GM18951 (cell line): ENCODE measurements around the gene CBLIF.
"Not testable (repeated sequence)": the region's sequence is repeated elsewhere in the genome, so short reads cannot be mapped to it uniquely, and the experiment has no call there.

Experiments
- POLR2A ChIP-seq: IDR thresholded peaks from 4 replicates; pipeline ENCODE4 v1.6.1; 2011; ENCODE audit warnings: mild to moderate bottlenecking; ENCODE audit not compliant: insufficient read length, insufficient read depth; ENCODE audit errors: extremely low read depth
- in situ Hi-C: fragments of 300-500 bp; cut with MboI; formaldehyde crosslinking; loops from one replicate; pipeline ENCODE4 v1.12.0; 2022; ENCODE audit warnings: low sequenced_read_pairs, mixed read lengths, inconsistent platforms; ENCODE audit not compliant: unreplicated experiment

The CBLIF gene

GRCh38 chr11:59845399-59845798, at the start of gene CBLIF:
Gene CBLIF, minus strand, starts transcription at chr11:59845499. Its CDS starts 46 bp downstream, at chr11:59845453.
- in situ Hi-C loops, result no loop called here
- no peak for TF ChIP-seq POLR2A

GRCh38 chr11:59894616-59895015, 49.3 kb upstream of the CBLIF start:
- in situ Hi-C loops, result no loop called here
- no peak for TF ChIP-seq POLR2A

GRCh38 chr11:59891781-59892181, 46.5 kb upstream of the CBLIF start:
- in situ Hi-C loops, result no loop called here
- TF ChIP-seq POLR2A, result no peak

- in situ Hi-C loops, result not testable (repeated sequence)
Measured at GRCh38 chr11:59887156-59887555, 41.9 kb upstream of the CBLIF start.

- TF ChIP-seq POLR2A, result no peak
- in situ Hi-C loops, result no loop called here
Measured at GRCh38 chr11:59883597-59883996, 38.3 kb upstream of the CBLIF start.

GRCh38 chr11:59879567-59879966, 34.3 kb upstream of the CBLIF start:
- TF ChIP-seq POLR2A, result no peak
- in situ Hi-C loops, result no loop called here

GRCh38 chr11:59878575-59878974, 33.3 kb upstream of the CBLIF start, which contains the start of gene OOSP3:
Gene OOSP3, plus strand, starts transcription at chr11:59878782. Its CDS starts 27 bp downstream, at chr11:59878809.
- in situ Hi-C loops, result no loop called here
- no peak for TF ChIP-seq POLR2A

GRCh38 chr11:59877784-59878183, 32.5 kb upstream of the CBLIF start:
- TF ChIP-seq POLR2A, result no peak
- in situ Hi-C loops, result no loop called here

GRCh38 chr11:59877325-59877724, 32.0 kb upstream of the CBLIF start:
- in situ Hi-C loops, result no loop called here
- no peak for TF ChIP-seq POLR2A

GRCh38 chr11:59875856-59876519, 30.7 kb upstream of the CBLIF start:
- in situ Hi-C loops, result no loop called here
- TF ChIP-seq POLR2A, result no peak

- TF ChIP-seq POLR2A, result no peak
- in situ Hi-C loops, result no loop called here
Measured at GRCh38 chr11:59872076-59872475, 26.8 kb upstream of the CBLIF start.

GRCh38 chr11:59867946-59868345, 22.6 kb upstream of the CBLIF start:
- no peak for TF ChIP-seq POLR2A
- in situ Hi-C loops, result no loop called here

- in situ Hi-C loops, result no loop called here
Measured at GRCh38 chr11:59866836-59867235, 21.5 kb upstream of the CBLIF start.

GRCh38 chr11:59866397-59866796, 21.1 kb upstream of the CBLIF start, which contains the start of gene TCN1:
Gene TCN1, minus strand, starts transcription at chr11:59866487. Its CDS starts 17 bp downstream, at chr11:59866470.
- TF ChIP-seq POLR2A, result no peak
- in situ Hi-C loops, result no loop called here

More at GRCh38 chr11:59866836-59867235, 21.5 kb upstream of the CBLIF start:
- TF ChIP-seq POLR2A, result no peak
